BJ (cell line): ENCODE measurements around the gene IL1B. TPM values are rescaled to one million over a fixed set of nuclear protein-coding genes. Genes with fewer than 3 reads are reported as not detected.

Experiments used
- CTCF ChIA-PET: fragments of 350-600 bp; formaldehyde crosslinking; extraction: SDS; loops from one replicate; lab custom pipeline; 2021; ENCODE audit warnings: antibody characterized with exemption, inconsistent platforms; lab: Yijun Ruan, JAX
- POLR2A ChIA-PET: fragments of 300-600 bp; sonication (Branson Sonifier 250); formaldehyde crosslinking; extraction: SDS; loops from one replicate; lab custom pipeline; 2021; ENCODE audit warnings: antibody characterized with exemption; lab: Charles Lee
- DNase-seq: peaks from one replicate; pipeline ENCODE4 v3.0.0-alpha.2; 2011; ENCODE audit warnings: low read depth
- H3K27me3 ChIP-seq: 2 replicates; pipeline ENCODE4 v1.6.0; 2011; ENCODE audit warnings: low read length; ENCODE audit not compliant: control insufficient read depth, insufficient read depth
- H3K36me3 ChIP-seq: 2 replicates; pipeline ENCODE4 v1.5.1; 2011; ENCODE audit warnings: low read length; ENCODE audit not compliant: control insufficient read depth, insufficient read depth
- H3K4me3 ChIP-seq: 2 replicates; pipeline ENCODE4 v1.5.1; 2011; ENCODE audit warnings: low read depth, mild to moderate bottlenecking, control low read depth, low read length
- polyA plus RNA-seq: library from polyadenylated mRNA; depleted of rRNA; stranded (reverse); fragments of >200 nt; gene quantifications from 2 replicates; pipeline ENCODE4 v1.2.3, GENCODE V29; 2011
- TF ChIP-seq, protein P1 (sequence below): IDR thresholded peaks from 2 replicates; pipeline ENCODE4 v1.5.1; 2011; ENCODE audit warnings: low read depth, mild to moderate bottlenecking, control low read depth, inconsistent platforms, low read length, moderate library complexity; ENCODE audit not compliant: insufficient read depth

The IL1B gene
- polyA plus RNA-seq, 1 experiment = 7.6 TPM

- POLR2A ChIA-PET = interaction anchor here (0.6 kb wide), 1 partner anchor 80 kb away, joined by 14 read pairs; no protein-coding TSS in a partner anchor
- DNase-seq = no peak
- TF ChIP-seq, protein P1, sequence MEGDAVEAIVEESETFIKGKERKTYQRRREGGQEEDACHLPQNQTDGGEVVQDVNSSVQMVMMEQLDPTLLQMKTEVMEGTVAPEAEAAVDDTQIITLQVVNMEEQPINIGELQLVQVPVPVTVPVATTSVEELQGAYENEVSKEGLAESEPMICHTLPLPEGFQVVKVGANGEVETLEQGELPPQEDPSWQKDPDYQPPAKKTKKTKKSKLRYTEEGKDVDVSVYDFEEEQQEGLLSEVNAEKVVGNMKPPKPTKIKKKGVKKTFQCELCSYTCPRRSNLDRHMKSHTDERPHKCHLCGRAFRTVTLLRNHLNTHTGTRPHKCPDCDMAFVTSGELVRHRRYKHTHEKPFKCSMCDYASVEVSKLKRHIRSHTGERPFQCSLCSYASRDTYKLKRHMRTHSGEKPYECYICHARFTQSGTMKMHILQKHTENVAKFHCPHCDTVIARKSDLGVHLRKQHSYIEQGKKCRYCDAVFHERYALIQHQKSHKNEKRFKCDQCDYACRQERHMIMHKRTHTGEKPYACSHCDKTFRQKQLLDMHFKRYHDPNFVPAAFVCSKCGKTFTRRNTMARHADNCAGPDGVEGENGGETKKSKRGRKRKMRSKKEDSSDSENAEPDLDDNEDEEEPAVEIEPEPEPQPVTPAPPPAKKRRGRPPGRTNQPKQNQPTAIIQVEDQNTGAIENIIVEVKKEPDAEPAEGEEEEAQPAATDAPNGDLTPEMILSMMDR = no peak
- CTCF ChIA-PET = interaction anchor here (1.2 to 1.4 kb wide), 2 partner anchors 56 to 61 kb away, joined by 3 to 4 read pairs; no protein-coding TSS in a partner anchor
- Histone ChIP-seq H3K4me3 (no peak overlapping the region), H3K27me3 (no peaks in the 10 kb centered on the region), H3K36me3 (no peaks in the 10 kb centered on the region)
Observed at GRCh38 chr2:112829101-112829960, 7.2 kb downstream of the IL1B start.

DNA sequence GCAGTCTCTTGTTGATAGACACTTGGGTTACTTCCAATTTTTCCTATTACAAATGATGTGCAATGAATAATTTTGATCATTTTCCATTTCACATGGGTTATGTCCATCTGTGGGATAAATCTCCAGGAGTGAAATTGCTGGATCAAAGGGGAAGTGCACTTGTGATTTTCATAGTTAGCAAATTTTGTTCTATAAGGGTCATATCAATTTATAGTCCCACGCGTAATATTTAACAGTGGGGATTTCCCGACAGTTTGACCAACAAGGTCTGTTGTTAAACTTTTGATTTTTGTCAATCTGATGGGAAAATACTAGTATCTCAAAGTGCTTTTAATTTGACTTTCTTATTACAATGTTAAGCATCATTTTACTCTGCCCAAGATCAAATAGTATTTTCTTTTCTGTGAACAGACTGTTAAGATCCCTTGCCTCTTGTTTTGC is 8.3 kb downstream of the IL1B start:
- ChIA-PET CTCF (interaction anchor here (1.2 to 1.4 kb wide), 2 partner anchors 57 to 62 kb away, joined by 3 to 4 read pairs; no protein-coding TSS in a partner anchor), POLR2A (no interaction called here)
- Histone ChIP-seq H3K27me3 (no peaks in the 10 kb centered on the region), H3K4me3 (no peak overlapping the region), H3K36me3 (no peaks in the 10 kb centered on the region)
- DNase-seq = no peak
- TF ChIP-seq, protein P1 = no peak

DNA sequence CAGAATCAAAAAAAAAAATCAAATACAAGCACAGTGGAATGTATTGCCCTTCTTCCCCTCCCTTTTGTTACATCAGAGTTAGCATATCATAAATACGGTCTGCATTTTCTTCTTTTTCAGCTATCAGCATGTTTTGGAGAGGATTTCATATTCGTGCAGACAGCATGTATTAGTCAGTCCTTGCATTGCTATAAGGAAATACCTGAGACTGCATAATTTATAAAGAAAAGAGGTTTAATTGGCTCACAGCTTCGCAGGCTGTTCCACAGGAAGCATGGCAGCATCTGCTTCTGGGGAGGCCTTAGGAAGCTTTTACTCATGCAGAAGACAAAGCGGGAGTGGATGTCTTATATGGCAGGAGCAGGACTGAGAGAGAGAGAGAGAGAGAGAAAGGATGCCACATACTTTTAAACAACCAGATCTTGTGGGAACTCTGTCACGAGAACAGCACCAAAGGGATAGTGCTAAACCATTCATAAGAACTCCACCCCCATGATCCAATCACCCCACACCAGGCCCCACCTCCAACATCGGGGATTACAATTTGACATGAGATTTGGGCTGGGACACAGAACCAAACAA is 8.9 kb downstream of the IL1B start:
- TF ChIP-seq, protein P1 = no peak
- Histone ChIP-seq H3K4me3 (no peak overlapping the region), H3K27me3 (no peaks in the 10 kb centered on the region), H3K36me3 (no peaks in the 10 kb centered on the region)
- ChIA-PET CTCF (interaction anchor here (1.2 kb wide), 1 partner anchor 58 kb away, joined by 3 read pairs; no protein-coding TSS in a partner anchor), POLR2A (no interaction called here)
- DNase-seq = no peak

DNA sequence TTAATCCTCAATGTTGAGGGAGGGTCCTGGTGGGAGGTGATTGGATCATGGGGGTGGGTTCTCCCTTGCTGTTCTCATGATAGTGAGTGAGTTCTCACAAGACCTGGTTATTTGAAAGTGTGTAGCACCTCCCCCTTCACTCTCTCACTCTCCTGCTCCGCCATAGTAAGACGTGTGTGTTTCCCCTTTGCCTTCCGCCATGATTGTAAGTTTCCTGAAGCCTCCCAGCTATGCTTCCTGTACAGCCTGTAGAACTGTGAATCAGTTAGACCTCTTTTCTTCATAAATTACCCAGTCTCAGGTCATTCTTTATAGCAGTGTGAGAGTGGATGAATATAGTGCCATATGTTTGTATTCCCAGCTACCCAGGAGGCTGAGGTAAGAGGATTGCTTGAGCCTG is 9.6 kb downstream of the IL1B start:
- TF ChIP-seq, protein P1 = no peak
- DNase-seq = no peak
- Histone ChIP-seq H3K27me3 (no peaks in the 10 kb centered on the region), H3K4me3 (no peak overlapping the region), H3K36me3 (no peaks in the 10 kb centered on the region)
- CTCF ChIA-PET = interaction anchor here (1.1 kb wide), 1 partner anchor 9 kb away, joined by 3 read pairs; no protein-coding TSS in a partner anchor
- POLR2A ChIA-PET = no interaction called here

DNA sequence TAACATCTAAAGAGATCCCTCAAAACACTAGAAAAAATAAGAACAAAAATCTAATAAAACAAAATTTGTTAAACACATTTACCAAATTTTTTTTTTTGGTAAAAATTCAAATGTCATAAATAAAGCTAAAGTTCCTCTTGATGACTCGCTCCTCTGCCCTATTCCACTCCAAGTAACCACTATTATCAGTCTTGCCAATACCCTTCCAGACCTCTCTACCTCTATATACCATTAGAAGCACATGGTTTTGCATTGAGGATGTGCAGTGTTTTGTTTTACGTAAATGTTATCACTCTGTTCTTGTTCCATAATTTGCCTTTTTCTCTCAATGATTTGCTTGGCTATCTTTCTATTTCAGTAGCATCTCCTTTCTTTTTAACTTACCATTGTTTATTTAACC is 10.9 kb downstream of the IL1B start:
- TF ChIP-seq, protein P1 = no peak
- Histone ChIP-seq H3K36me3 (no peaks in the 10 kb centered on the region), H3K4me3 (no peak overlapping the region), H3K27me3 (no peaks in the 10 kb centered on the region)
- ChIA-PET CTCF (interaction anchor here (0.6 to 1.4 kb wide), 3 partner anchors 8 to 13 kb away, joined by 3 to 5 read pairs (median 4); no protein-coding TSS in a partner anchor), POLR2A (no interaction called here)
- no peak for DNase-seq
